GM18499 (cell line): ENCODE measurements around the gene GNG4.
"Not testable (repeated sequence)": the region's sequence is repeated elsewhere in the genome, so short reads cannot be mapped to it uniquely, and the experiment has no call there.

Experiments used
- ATAC-seq: cut with Tn5 transposase; IDR thresholded peaks from one replicate; pipeline ENCODE4 v1.9.1; 2021; ENCODE audit warnings: moderate number of reproducible peaks; ENCODE audit not compliant: insufficient read depth, unreplicated experiment

Gene GNG4

DNA sequence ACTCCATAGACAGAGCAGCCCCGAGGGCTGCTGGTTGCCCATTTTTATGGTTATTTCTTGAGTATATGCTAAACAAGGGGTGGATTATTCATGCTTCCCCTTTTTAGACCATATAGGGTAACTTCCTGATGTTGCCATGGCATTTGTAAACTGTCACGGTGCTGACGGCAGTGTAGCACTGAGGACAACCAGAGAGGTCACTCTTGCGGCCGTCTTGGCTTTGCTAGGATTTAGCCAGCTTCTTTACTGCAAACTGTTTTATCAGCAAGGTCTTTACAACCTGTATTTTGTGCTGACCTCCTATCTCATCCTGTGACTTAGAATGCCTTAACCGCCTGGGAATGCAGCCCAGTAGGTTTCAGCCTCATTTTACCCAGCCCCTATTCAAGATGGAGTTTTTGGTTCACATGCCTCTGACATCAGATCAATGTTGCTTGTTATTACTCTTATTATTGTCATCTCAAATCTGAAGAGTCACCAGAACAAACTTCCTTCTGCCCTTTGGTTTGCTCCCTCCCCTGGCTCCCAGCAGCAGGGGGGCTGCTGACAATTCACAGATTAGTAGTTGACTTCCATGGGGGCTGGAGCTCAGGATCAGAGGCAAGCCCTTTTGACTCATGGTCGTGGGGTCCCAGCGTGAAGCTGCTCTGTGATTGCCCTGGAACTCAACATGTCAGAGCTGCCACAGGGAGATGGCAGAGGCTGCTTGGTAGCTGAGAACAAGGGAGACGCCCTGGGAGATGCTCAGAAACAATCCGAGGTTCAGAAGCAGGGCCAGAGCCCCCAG, 103.0 kb downstream of the GNG4 start:
- ATAC-seq: not testable (repeated sequence)

DNA sequence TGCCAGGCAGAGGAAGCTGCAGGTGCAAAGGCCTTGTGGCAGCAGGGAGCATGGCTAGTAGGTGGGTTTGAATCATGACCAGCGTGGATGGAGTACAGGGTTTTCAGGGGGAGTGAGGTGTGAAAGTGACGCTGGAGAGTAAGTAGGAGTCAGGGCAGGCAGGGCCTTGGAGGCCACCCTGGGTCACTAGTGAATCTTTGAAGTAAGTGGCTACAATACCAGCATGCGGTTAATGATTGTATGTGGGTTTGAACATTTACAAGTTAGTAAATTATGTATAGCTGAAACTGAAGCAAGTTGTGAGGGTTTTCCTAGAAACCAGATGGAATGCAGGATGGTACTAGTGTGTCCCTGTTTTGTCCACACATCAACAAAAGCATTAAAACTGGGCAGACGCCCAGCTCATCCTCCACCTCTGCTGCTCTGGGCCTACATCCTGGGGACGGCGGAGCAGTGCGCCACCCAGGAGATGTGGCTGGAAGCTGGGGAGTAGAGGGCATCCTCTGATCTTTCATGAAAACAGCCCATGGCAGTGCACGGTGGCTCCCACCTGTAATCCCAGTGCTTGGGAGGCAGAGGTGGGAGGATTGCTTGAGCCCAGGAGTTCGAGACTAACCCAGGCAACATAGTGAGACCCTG, 104.2 kb downstream of the GNG4 start:
- ATAC-seq: no peak

DNA sequence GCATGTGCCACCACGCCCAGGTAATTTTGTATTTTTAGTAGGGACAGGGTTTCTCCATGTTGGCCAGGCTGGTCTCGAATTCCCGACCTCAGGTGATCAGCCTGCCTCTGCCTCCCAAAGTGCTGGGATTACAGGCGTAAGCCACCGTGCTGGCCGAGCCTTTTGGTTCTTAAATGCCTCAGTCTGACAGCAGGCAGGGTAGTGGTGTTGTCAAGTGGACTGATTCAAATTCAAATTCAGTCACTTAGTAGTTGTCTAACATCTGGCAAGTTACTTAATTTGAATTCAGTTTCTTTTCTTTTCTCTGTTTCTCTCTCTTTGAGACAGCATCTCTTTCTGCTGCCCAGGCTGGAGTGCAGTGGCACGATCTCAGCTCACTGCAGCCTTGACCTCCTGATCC, 106.7 kb downstream of the GNG4 start:
- ATAC-seq: not testable (repeated sequence)

DNA sequence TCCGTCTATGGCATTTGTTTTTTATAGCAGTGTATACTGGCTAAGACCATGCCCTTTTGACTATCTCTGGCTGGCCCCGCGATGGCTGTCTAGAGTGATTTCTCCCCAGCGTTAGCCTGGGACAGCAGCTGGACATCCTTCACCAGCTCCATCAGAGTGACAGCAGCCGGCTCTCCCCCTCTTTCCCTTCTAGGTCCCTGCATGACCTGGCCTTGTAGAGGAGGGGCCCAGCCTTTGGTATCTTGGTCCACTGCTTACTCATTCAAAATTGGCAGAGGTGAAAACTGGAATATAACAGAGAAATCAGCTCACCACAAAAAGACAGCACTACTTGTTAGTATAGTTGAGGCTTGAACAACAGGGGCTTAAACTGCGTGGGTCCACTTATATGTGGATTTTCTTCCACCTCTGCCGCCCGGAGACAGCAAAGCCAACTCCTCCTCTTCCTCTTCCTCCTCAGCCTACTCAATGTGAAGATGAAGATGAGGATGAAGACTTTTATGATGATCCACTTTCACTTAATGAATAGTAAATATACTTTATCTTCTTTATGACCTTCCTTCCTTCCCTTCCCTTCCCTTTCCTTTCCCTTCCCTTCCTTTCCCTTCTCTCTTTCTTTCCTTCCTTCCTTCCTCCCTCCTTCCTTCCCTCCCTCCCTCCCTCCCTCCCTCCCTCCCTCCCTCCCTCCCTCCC, 116.0 kb downstream of the GNG4 start:
- ATAC-seq: no peak

DNA sequence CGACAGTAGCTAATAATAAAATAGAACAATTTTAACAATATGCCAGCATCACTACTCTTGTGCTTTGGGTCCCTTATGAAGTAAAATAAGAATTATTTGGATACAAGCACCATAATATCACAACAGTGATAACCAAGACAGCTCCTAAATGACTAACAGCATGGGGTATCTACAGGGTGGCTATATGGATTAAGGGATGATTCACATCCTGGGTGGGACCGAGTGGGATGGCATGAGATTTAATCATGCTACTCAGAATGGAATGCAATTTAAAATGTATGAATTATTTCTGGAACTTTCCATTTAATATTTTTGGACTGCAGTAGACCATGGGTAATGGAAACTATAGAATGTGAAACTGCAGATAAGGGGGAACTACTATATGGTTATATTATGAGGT, 117.2 kb downstream of the GNG4 start:
- no peak for ATAC-seq

DNA sequence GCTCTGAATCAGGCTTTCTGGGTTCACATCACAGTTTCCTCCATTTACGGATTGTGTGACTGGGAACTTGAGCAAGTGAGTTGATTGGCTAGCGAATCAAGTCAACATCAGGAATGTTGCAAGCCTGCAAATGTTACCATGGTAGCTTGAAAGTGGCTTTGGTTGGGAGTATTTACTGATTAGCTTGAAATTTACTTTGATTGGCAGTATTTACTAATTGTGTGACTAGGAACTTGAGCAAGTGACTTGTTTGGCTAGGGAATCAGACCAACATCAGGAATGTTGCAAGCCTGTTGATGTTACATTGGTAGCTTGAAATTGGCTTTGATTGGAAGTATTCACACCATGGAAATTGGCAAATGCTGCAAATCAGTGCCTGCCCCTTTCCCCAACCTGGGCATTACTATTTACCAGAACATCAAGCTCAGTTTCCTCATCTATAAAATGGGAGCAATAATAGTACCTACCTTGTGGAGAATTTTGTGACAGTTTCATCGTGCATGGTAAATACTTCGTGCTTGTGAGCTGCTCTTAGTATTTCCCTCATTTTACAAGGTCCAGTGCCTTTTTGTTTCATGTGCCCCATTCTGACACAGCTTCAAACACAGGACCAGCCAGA, 122.3 kb downstream of the GNG4 start:
- no peak for ATAC-seq

DNA sequence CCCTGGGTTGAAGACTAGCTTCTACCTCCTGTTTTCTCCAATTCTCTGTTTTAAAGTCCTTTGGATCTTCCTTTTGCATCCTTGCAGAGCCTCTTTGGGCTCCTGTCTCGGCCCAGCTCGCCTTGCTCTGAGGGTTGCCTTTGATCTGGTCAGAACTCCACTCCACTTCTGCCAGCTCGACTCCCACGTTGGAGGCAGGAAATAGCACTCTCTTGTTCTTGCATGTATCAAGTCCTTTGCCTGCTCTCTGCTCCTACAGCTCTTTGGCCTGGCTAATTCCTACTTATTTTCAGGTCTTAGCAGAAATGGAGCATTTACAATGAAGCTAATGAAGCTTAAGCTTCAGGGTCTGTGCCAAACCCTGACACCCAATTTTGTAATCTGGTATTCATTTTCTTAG, 124.3 kb downstream of the GNG4 start:
- ATAC-seq: no peak

DNA sequence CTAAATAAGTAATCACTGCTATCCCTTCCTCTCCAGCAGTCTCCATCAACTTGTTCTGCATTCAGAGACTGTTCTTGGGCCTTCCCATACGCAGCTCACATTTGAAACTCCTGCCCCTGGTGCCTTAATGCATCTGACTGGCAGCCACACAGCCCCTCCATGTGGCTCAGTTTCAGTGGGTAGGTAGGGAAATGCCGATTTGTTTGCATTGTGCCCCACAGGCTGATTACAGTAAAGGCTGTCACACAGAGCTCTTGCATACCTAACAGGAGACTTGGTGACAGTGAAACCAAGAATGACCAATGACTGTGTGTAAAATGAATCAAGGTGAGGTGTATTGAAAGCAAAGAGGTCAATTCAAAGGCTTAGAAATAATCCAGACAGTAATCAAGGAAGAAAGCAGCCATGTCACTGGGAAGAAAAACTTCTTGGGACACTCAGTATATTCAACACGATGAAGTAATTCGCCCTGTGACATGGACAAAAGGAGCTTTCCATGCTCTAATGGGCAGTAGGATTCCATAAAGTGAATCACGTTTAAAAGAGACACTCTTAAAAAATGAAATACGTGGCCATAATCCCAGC, 132.6 kb downstream of the GNG4 start:
- no peak for ATAC-seq

DNA sequence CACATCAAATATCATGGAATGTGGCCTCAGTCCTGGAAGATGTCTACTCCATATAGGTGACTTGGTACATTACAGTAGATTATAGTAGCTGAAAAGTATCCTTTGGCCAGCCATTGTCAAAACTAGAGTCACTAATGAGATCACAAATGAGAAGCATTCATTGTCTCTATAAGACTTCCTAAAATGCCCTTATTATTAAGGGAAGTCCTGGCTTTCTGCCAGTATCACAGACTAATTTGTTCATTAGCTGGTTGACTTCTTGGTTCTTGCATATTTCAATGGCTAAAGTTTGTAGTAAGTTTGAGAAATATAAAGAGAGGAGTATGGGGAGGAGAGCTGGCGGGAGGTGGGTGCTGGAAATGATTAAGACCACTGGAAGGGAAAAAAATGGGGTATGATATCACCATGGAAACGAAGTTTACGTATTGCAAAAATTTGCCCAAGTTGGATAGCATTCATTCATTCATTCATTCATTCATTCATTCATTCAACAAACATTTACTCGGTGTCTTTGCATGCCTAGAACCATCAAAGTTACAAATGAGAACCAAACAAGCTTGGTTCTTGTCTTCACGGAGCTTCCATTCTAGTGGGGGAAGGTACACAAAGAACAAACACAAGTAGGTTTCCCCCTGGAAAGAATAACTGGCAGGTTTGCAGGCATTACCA, 133.6 kb downstream of the GNG4 start:
- no peak for ATAC-seq

DNA sequence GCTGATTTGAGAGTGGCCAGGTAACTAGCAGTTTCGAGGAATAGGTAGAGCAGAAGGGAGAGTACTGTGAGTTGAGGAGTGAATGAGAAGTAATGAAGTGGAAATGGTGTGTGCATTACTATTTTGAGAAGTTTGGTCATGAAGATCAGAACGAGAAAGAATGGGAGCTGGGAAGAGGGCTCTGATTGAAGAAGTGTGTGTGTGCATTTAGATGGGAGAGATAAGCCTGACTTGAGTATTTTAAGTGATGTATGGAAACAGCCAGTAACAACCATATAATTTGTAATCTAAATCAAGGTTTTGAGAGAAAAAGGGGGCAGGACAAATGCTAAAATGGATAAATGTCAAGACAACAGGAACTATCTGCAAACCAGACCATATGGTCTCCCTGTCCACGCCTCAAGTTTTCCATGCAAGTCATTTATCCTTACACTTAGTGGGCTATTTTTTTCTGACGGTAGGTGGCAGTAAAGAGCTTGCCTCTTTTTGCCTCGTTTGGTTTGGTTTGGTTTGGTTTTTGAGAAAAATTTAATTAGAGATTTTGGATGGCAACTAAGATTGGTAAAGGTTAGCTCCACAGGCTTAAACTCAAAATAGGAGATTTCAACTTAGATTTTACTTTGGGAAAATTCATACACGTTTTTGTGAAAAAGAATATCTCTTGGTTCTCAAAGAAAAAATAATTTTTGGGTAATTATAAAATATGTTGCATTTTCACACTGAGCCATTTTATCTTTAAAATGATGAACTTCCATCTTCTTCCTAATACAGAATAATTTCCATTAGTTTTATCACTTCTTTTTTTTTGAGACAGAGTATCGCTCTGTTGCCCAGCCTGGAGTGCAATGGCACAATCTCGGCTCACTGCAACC, 135.9 kb downstream of the GNG4 start:
- no peak for ATAC-seq

DNA sequence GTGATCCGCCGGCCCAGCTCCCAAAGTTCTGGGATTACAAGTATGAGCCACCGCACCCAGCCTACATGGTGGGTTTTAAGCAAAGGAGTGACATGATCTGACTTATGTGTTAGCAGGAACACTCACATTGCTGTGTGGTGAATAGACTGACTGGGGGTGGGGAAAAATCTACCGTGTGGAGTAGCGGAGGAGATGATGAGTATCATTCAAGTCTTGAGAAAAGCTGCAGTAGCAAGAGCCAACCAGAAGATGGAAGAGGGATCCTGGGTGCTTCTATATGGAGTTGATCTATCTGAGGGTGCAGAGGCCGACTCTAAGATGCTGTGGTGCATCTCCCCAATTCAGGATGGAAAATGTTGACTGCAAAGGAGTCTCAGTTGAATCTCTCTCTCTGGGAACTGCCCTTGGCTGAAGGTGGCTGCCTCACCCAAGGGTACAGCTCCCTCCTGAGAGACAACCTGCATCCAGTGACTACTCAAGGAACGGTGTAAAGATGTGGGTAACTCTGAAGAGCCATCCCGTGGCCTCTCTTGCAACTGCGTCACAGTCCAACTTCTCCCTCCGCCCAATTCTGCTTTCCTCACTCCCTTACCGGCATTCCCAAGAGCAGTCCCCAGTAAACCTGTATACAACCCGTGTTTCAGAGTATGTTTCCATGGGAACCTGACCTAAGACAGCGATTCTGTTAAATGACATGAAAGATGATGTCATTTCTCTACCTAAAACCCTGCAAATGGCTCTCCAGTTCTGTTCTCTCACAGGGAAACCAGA, 137.9 kb downstream of the GNG4 start:
- no peak for ATAC-seq

DNA sequence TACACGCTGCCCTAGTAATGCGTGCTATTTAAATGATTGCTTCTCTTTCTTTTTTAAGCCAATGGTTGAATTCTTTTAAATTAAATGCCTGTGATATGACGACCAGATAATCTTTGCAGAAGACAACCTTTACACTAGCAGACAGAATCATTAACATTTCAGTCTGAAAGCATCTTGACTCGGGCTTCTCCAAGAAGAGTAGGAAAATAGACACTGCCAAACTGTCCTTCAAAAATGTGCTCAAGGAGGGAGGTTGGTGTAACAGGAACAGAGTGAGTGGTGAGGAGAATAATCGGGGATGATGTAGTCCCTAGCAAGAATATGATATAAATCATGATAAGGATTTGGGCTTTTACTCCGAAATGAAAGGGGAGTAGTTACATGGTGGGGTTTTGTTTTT, 138.8 kb downstream of the GNG4 start:
- ATAC-seq: no peak

DNA sequence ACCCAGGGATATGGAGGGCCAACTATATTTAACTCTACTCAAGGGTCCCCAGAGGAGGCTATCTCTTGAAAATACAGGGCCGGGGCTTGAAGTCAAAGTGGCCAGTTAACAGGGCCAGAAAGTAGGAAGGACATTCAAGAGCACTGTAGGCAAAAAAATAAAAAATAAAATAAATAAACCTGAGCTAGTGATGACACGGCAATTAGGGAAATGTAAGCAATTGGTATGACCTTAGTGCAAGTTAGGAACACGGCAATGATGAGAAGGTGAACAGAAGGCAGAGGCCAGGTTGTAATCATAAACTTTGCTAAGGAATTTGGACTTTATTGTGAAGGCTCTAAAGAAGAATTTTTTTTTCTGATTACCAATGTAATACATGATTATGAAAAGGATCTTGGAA, 142.0 kb downstream of the GNG4 start:
- ATAC-seq: no peak

DNA sequence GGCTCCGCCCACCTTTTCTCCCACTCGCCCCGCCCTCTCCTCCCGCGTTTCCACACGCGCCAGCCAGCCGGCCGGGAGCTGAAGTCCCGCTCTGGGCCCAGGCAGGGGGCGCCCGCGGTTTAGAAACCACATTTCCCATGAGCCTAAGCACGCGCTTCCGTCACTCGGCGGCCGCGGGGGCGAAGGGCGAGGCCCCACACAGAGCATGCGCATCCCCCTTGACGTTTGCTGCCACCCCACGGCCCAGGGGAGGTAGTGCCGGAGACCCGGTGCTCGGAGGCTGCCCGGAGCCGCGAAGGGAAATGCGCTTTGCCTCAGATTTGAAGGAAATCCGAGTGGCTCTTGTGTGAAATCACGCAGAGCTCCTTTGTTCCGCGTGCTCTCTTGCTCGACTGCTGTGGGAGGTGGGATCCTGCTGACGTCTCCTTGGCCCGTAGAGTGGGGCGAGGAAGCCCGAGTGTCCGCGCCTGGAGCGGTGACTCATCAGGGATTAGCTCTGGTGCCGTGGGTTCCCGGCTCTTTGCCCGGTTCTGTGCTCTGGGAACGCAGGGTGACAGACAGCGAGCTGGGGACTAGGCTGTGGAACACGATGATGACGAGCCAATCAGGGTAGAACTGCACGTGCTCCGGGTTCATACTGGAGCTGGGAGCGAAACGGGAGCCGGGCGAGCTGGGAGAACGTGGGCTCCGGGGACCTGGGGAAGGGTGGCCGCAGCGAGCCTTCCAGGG, 144.9 kb downstream of the GNG4 start:
- peak; percentile 78 for ATAC-seq

DNA sequence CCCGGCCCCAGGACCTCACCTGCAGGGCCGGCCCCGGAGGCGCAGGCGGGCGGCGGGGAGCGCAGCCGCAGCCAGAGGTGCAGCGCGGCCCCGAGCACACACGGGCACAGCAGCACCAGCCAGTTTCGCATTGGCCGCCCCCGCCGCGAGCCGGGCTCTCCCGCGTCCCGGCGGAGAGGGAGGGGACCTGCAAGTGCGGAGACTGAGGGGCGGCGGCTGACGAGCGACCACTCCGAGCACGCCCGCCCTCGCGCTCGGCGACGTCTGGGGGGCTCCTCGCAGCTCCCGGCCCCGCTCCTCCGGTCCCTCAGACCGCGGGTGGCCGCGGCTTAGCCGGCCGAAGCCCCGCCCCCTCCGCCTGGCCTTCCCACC, 145.5 kb downstream of the GNG4 start, which contains the start of gene B3GALNT2:
Gene B3GALNT2 (minus strand): TSS at position 331 of the 372 bp plus-strand sequence. CDS start 200 bp downstream, at position 131.
- ATAC-seq: peak; percentile 17

DNA sequence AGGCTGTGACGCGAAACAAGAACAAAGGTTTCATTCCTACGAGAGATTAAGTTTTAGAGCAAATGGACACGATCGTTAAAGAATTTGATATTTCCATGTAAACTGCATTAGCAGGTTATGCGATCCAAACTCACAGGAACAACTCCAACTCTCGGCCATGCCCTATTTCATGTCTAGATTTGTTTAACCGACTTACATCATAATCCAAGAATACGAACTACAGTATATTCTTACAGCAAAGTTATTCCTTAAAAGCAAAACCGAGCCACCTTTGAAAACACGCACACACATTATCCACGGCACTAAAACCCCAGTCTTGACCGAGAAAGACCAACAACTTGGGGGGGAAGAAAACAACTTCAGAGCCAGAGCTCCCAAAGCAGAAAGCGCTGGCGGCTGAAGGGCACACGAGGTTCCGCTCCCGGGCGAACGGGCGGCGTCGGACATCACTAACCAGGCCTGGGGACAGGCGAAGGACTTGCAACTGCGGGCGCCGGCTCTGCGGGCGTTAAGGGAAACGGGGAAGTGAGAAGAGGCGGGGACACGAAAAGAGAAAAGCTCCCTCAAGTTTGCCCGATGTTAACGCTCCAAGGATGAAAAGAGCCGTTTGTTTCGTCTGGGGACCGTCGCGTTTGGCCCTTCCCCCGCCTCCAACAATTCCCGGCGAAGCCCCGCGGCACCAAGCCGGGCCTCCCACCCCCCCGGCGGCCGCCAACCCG, 146.0 kb downstream of the GNG4 start:
- no peak for ATAC-seq
